Subcutaneous adipose tissue (tissue), 4 donors: ENCODE results near the gene CCDC137. TPM values are rescaled to one million over a fixed set of nuclear protein-coding genes. Genes with fewer than 3 reads are reported as not detected.

Experiments
- total RNA-seq, 4 donors: library from RNA; depleted of rRNA; stranded (reverse); fragments of >200 nt; gene quantifications; one replicate each; pipeline ENCODE4 v1.1.0, GENCODE V29; 2016
- TF ChIP-seq, protein P1 (sequence below): fragments of 450-650 bp; IDR thresholded peaks from one replicate; pipeline ENCODE4 v1.5.1; 2016; ENCODE audit warnings: low read depth, mild to moderate bottlenecking, control low read depth, antibody characterized with exemption, moderate library complexity

The CCDC137 gene
- total RNA-seq, 4 donors from 2014 or later, result 7.0 to 11.1 (median 8.5) TPM

DNA sequence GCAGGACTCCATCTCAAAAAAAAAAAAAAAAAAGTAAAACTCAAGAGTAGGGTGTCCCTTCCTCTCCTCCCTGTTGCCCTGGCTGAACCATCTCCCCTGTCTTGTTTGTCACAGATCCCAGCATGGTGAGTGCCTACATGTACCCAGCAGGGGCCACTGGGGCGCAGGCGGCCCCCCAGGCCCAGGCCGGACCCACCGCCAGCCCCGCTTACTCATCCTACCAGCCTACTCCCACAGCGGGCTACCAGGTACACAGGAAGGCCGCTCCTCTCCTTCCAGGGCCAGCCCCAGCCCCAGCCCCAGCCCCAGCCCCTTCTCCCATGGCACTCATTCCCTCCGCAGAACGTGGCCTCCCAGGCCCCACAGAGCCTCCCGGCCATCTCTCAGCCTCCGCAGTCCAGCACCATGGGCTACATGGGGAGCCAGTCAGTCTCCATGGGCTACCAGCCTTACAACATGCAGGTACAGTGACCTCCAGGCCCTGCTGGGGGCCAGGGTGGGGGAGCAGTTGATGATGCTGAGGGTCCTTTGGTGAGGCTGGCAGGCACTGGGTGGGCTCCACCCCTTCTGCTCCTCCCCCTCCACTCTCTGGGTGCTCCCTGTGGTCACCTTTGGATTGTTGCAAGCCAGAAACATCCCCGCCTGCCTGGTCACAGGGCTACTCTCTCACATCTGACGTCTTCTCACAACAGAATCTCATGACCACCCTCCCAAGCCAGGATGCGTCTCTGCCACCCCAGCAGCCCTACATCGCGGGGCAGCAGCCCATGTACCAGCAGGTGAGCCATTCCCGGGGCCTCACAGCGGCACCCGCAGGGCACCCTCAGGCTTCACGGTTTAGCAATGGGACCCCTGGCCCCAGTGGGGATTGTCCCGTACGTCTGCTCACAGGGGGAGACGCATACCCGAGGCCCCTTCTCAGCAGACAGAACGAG is 34.1 kb downstream of the CCDC137 start:
- TF ChIP-seq, protein P1, sequence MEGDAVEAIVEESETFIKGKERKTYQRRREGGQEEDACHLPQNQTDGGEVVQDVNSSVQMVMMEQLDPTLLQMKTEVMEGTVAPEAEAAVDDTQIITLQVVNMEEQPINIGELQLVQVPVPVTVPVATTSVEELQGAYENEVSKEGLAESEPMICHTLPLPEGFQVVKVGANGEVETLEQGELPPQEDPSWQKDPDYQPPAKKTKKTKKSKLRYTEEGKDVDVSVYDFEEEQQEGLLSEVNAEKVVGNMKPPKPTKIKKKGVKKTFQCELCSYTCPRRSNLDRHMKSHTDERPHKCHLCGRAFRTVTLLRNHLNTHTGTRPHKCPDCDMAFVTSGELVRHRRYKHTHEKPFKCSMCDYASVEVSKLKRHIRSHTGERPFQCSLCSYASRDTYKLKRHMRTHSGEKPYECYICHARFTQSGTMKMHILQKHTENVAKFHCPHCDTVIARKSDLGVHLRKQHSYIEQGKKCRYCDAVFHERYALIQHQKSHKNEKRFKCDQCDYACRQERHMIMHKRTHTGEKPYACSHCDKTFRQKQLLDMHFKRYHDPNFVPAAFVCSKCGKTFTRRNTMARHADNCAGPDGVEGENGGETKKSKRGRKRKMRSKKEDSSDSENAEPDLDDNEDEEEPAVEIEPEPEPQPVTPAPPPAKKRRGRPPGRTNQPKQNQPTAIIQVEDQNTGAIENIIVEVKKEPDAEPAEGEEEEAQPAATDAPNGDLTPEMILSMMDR, result no peak

GRCh38 chr17:81701288-81702071 is 34.9 kb downstream of the CCDC137 start:
- TF ChIP-seq, protein P1, result no peak

GRCh38 chr17:81702934-81703746 is 36.6 kb downstream of the CCDC137 start, which contains the start of gene MRPL12:
Gene MRPL12 (plus strand): TSS chr17:81703367. CDS start chr17:81703502, 135 bp downstream.
- TF ChIP-seq, protein P1, result no peak

DNA sequence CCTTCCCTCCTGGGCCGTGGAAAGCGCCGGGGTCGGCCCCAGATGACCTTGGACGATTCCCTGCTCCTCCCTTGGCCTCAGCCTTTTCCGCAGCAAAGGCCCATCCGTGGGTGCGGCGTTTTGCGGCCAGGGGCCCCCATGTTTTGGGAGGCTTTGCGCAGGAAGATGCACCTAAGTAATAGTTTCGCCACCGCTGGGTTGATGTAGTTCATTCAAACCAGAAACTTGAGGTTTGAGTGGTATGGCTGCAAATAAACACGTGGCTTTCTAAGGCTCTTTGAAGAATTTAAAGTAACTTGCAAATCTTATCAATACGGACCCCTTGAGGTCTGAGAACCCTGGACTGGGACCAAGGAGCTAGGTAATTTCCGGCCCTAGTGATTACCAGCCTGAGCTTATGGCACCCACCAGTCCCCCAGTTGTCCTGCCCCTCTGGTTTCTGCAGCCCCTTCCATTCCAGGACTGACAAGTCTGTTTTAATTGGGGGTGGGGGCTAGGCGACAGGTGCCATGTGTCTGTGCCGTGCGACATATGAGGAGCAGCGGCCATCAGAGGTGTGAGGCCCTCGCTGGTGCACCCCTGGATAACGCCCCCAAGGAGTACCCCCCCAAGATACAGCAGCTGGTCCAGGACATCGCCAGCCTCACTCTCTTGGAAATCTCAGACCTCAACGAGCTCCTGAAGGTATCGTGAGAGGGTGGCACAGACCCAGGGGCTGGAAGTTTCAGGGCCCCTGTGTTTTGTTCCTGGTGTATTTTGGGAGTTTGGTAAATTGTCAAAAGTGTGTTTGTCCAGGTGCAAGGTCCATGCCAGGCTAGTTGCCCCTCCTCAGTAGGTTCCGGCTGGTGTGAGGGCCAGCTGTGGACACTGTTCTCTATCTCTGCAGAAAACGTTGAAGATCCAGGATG is 37.5 kb downstream of the CCDC137 start:
- TF ChIP-seq, protein P1, result no peak

DNA sequence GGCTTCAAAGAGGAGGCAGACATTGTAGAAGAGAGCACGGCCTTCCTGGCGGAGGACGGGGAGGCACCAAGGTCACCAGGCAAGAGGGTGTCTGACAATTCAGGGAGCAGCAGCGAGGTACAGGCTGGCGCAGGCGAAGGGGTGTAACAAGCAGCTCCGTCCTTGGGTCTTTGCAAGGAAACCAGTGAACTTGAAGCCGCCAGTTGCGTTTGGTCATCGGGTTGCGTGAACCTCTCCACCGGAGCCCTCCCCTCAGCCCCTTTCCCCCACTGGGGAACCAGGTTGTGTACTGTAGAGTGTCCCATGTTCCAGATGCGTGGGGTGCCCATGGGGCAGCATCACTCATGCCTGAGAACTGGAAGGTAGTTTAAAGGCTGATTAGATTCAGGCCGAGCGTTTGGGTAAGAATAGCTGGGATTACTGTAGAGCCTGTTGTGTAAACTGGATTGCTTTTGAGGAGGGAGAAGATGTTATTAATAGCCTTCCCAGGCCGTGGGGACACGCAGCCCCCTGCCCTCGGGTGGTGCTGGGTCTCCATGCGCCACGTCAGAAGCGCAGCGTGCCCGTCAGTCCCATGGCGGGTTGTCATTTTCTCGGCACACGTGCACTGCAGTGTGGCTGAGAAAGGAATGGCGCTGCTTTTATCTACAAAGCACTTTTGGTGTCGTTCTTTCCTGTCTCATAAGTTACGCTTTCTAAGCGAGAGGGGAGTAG is 39.1 kb downstream of the CCDC137 start:
- TF ChIP-seq, protein P1, result no peak

- TF ChIP-seq, protein P1, result no peak
These were observed 39.7 kb downstream of the CCDC137 start for GRCh38 chr17:81706232-81706611.
